ES-I3 (cell line): ENCODE data around the gene NBL1.
"Not testable (repeated sequence)": the region's sequence is repeated elsewhere in the genome, so short reads cannot be mapped to it uniquely, and the experiment has no call there.

ENCODE experiments used
- H3K36me3 ChIP-seq: 2 replicates; pipeline ENCODE4 v1.6.1; 2013; ENCODE audit warnings: mild to moderate bottlenecking, low read length, control low read depth, moderate library complexity; ENCODE audit not compliant: insufficient read depth
- H3K4me1 ChIP-seq: 2 replicates; pipeline ENCODE4 v1.6.1; 2013; ENCODE audit warnings: mild to moderate bottlenecking, control low read depth, low read length; ENCODE audit not compliant: insufficient read depth
- H3K9ac ChIP-seq: 2 replicates; pipeline ENCODE4 v1.6.1; 2013; ENCODE audit warnings: low read depth, mild to moderate bottlenecking, low read length, moderate library complexity
- H3K9me3 ChIP-seq: 2 replicates; pipeline ENCODE4 v1.6.1; 2013; ENCODE audit warnings: mild to moderate bottlenecking, low read length, moderate library complexity; ENCODE audit not compliant: control insufficient read depth, insufficient read depth

NBL1 gene

DNA sequence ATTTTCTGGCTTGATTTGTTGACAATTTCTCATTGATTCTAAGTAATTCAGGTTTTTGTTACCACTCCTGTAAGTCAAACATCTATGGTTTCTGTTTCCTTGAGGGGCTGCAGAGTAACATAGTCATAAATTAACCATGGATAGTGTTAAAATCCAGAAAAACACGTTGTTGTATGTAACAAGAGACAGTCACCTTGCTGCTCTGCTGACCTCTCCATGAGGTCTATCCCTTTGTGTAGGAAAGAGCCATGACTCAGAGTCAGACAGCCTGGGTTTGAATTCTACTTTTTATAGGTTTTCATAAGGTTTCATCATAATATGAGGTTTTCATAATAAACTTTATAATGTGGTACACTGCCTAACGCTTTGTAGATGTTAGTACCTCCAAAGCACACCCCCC is 27.6 kb upstream of the NBL1 start:
- Histone ChIP-seq H3K9me3 (no peaks in the 10 kb centered on the region), H3K4me1 (peaks cover 18% of the 10 kb centered on the region), H3K36me3 (no peaks in the 10 kb centered on the region), H3K9ac (no peak overlapping the region)

DNA sequence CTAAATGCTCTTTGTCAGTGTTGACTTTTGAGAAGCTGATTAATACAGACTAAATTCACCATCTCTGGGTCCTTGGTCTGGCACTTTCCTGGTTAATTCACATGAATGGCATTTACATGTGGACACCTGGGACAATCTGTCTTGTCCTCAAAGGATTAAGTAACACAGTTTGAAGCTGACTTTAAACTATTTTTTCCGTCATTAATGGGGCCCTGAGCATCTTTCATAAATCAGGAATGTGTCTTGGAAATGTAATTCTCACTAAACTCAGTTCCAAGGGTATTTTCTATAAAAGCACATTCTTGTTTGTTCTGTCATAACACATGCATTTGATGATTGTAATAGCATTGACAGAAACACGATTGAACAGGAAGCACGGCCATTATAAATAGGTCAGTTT is 26.7 kb upstream of the NBL1 start:
- Histone ChIP-seq H3K9me3 (no peaks in the 10 kb centered on the region), H3K9ac (no peak overlapping the region), H3K36me3 (no peaks in the 10 kb centered on the region), H3K4me1 (peaks cover 18% of the 10 kb centered on the region)

DNA sequence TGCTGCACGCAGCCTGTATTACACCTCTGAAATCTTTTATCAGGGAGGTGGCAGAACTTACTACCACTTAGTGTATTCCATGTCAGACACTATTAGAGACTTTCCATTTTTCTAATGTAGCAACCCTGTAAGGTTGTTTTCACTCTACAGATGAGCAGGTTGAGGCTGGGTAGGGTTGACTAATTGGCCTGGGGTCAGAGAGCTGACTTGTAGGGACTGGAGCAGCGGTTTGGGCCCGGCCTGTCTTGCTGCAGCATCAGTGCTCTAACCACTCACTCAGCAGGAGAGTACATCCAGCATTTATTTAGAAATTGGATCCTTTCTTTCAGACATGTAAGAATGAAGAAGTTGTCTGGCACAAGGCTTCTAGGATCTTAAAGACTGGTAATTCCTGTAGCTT is 25.7 kb upstream of the NBL1 start:
- Histone ChIP-seq H3K4me1 (peaks cover 18% of the 10 kb centered on the region), H3K36me3 (peaks cover under 1% of the 10 kb centered on the region; the same call in 1 of the 2 replicates), H3K9ac (no peak overlapping the region), H3K9me3 (no peaks in the 10 kb centered on the region)

DNA sequence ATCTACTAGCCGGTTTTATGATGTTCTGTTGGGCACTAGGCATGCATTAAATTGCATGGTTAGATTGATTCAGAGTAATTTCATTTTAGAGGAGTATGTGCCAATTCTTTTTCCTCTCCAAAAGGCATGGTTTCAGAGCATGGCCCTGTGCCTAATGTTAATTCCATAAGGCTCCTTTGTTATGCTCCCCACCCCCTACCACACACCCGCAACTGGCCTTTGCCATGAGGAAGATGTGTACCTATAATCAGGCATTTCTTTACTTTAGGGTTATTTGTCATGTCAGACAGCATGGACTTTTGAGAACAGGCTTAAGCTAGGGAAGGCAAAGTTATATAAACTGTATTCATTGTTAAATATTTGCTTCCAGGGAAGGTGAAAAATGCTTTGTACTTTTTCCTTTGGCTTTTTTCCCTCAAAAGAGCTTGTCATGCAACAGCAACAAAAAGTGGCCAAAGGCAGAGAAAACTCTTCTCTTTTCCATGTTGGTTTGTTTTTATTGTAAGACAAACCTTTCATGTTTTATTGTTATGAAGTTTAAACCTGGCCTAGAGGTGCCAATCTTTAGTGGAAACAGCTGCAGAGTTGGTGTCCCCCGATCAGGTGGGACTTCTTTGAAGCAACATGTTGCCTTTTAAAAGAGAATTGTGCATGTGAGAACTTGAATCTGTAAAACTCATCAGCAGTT is 24.3 kb upstream of the NBL1 start:
- Histone ChIP-seq H3K9ac (no peak overlapping the region; the same call in 1 of the 2 replicates), H3K9me3 (no peaks in the 10 kb centered on the region), H3K4me1 (peaks cover 18% of the 10 kb centered on the region), H3K36me3 (peaks cover 8% of the 10 kb centered on the region)

DNA sequence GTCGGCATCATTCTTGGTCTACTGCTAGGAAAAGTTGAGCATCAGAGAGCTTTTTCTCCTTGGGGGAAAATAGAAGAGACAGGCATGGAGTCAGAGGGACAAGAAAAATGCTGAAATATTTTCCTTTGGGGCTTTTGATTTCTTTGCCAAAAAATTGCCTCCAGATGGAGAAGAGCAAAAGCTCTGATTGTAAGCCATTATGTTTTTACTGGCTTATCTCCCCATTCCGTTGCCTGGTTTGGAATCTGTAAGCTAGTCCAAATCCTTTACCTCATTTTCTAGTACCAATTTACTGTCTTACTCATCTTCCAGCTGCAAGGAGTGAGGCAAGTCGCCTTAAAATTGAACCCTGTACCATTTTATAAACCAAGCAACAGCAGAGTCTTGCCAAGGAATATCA is 23.3 kb upstream of the NBL1 start:
- peaks cover 8% of the 10 kb centered on the region for H3K36me3 ChIP-seq

DNA sequence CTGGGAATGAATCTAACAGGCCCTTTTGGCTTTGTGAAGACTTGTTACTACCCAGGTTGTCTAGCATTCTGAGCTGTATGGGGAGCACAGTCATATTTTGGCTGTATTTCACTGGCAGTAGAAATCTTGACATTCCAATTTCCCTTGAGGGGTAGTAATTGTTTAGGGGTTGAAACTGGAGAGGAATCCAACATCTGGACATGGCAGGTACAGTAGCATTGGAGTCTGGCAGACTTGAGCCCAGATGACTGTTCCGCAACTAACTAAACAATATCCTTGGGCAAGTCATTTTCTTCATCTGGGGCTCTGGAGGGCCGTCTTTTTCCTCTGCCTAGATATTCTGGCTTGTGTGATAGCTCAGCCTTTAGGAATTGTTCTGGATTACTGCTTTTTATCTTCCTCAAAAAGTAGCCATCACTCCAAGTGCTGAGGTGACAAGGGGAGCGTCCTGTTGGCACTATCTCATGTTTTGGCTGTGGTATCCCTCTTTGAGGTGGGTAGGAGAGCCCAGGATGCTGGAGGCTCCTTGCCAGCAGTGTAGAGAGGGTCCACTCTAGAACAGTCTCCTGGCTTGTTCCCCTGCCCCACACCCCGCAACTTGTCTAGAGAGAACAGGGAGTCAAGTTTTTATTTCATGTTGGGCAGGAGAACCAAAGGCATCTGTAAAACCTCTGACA is 22.7 kb upstream of the NBL1 start:
- peaks cover 18% of the 10 kb centered on the region for H3K4me1 ChIP-seq
- H3K36me3 ChIP-seq = peaks cover 8% of the 10 kb centered on the region
- no peak overlapping the region for H3K9ac ChIP-seq
- no peaks in the 10 kb centered on the region for H3K9me3 ChIP-seq

More for the DNA sequence above, 23.3 kb upstream of the NBL1 start:
- peaks cover 18% of the 10 kb centered on the region for H3K4me1 ChIP-seq
- H3K9me3 ChIP-seq = no peaks in the 10 kb centered on the region
- H3K9ac ChIP-seq = no peak overlapping the region

DNA sequence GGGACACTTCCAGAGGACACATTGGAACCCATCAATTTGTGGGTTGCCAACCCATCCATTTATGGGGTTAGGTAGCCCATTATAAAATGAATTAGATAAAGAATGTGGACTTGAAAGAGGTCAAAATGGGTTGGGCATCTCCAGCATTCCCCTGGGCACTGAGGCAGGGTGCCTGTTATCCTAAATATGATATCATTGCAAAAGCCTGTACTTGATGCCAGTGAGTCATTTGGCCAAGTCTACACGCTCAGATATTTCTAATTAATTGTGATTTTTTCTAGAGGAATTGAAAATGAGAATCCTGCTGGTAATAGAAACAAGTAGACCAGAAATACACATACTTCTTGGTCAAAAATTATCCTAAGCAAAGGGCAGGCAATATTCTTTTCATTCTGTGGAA is 21.9 kb upstream of the NBL1 start:
- H3K4me1 ChIP-seq = peaks cover 18% of the 10 kb centered on the region
- H3K9me3 ChIP-seq = no peaks in the 10 kb centered on the region
- no peak overlapping the region for H3K9ac ChIP-seq
- peaks cover 12% of the 10 kb centered on the region for H3K36me3 ChIP-seq

DNA sequence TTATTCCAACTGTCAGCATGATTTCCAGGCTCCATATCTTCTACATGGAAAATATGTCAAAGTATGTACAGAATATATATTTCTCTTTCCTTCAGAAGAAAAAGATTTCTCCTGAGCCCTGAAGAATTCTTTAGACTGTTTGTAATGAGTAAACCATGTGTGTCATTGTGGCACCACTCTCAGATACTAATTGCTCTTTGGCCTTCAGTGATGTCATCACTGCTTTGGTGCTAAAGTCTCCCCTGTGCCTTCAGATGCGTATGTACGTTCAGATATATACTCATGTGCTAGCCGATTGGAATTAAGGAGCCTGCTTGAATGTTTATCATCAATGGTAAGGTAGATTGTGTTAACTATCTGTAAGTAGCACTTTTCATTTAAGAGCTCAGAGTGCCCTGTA is 20.6 kb upstream of the NBL1 start:
- peaks cover 13% of the 10 kb centered on the region for H3K36me3 ChIP-seq
- H3K4me1 ChIP-seq = peaks cover 17% of the 10 kb centered on the region
- H3K9ac ChIP-seq = no peak overlapping the region
- H3K9me3 ChIP-seq = no peaks in the 10 kb centered on the region

DNA sequence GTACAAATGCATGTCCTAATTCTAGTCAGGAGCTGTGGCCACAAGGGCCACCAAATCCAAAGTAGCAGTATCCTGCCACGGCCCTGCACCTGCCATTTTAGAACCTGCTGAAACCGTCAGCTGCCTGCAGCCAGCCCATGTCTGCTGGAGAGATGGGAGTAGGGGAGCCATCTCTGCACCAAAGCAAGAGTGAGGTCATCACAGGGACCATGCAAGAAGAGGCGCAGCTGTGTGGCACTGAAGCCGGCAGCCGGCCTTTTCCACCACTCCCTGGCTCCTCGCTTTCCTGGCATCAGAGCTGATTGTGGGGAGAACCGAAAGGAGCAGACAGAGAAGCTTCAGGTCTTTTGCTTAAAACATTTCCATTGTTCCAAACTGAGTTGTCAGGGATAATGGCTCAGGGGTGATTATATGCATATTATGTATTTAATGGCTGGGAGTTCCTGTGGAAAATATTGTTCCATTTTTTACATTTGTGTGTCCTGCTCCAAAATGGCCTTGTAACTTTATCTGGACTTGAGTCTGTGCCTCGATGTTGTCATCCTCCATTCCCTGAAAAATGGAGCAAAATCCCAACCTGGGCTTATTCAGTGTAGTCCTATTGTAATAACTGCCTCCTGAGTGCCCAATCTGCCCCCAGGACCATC is 18.7 kb upstream of the NBL1 start:
- Histone ChIP-seq H3K9ac (no peak overlapping the region), H3K36me3 (peaks cover 13% of the 10 kb centered on the region), H3K4me1 (peaks cover 16% of the 10 kb centered on the region), H3K9me3 (no peaks in the 10 kb centered on the region)

DNA sequence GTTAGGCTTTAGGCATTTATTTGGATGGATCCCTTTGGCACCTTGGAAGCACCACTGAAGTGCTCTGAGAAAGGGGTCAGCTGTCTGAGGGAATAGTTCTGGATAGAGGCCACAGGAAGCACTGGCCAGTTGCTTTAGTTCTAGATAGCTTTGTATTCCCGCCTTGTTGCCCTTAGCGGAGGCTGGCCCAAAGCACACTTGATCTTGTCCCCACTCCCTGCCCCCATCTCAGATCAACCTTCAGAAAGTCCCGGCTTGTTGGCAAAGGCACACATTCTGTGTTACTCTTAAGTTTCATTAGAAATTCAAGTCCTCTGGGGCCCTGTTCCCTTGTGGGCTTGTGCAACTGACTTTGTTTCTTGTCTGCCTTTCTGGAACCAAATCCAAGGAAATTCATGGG is 15.2 kb upstream of the NBL1 start:
- Histone ChIP-seq H3K4me1 (peaks cover 16% of the 10 kb centered on the region), H3K9me3 (no peaks in the 10 kb centered on the region), H3K36me3 (peaks cover 10% of the 10 kb centered on the region; the same call in 1 of the 2 replicates), H3K9ac (no peak overlapping the region)

DNA sequence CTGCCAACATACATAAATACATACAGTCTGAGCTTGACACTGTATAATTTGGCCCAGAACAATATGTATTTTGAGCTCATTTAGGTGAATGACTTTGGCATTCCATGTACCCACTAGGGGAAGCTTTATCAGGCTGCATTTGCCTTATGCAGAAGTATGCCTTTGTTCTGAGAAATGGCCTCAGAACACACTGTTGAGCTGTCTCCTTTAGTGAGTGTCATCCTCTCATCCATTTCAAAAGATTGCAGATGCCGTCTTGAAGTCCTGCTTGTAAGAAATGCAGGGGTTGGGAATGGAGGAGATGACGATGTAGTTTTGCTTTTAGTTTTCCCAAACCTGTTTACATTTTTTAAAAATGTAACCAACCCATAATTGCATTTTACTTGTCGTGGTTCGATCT is 14.8 kb upstream of the NBL1 start:
- H3K36me3 ChIP-seq = peaks cover 9% of the 10 kb centered on the region; the same call in 1 of the 2 replicates
- H3K9ac ChIP-seq = no peak overlapping the region
- no peaks in the 10 kb centered on the region for H3K9me3 ChIP-seq
- peaks cover 16% of the 10 kb centered on the region for H3K4me1 ChIP-seq

DNA sequence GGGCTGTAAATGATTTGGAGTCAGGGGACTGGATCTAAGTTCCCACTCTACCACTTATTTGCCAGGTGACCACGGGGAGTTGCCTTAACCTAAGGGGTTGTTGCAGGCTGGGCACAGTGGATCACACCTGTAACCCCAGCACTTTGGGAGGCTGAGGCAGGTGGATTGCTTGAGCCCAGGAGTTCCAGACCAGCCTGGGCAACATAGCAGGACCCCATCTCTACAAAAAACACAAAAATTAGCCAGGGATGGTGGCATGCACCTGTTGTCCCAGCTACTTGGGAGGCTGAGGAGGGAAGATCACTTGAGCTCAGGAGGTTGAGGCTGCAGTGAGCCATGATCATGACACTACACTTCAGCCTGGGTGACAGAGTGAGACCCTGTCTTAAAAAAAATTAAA is 13.9 kb upstream of the NBL1 start:
- H3K36me3 ChIP-seq, H3K9ac ChIP-seq, H3K9me3 ChIP-seq: not testable (repeated sequence)
- H3K4me1 ChIP-seq = peaks cover 16% of the 10 kb centered on the region

DNA sequence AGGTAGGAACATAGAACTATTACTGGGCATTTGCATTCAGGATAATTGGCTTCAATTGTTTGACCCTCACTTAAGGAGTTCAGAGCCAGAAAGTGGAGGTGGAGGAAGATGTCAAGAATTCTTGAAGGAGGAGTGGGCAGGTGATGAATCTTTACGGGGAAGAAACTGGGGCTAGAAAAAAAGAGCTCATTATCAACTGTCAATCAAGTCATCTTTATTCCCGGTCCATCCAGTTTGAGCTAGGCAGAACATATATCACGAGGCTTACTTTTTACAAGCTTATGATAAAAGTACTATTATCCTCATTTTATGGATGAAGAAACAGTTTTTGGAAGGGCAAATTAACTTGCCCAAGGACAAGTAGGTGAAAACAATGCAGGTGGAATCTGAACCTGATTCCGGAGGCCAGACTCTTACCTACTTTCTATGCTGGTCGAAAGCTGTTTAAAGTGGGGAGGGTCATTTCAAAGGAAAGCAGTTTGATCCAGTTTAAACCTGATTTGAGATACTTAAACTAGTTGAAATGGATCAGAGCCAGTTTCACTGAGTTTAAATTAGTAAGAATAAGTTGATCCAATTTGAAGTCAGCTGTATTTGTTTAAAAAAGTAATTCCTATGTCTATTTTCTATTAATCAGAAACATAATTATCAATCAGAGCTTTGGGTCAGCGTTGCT is 13.3 kb upstream of the NBL1 start:
- peaks cover 16% of the 10 kb centered on the region for H3K4me1 ChIP-seq
- peaks cover 5% of the 10 kb centered on the region; the same call in 1 of the 2 replicates for H3K36me3 ChIP-seq
- no peaks in the 10 kb centered on the region for H3K9me3 ChIP-seq
- no peak overlapping the region for H3K9ac ChIP-seq

DNA sequence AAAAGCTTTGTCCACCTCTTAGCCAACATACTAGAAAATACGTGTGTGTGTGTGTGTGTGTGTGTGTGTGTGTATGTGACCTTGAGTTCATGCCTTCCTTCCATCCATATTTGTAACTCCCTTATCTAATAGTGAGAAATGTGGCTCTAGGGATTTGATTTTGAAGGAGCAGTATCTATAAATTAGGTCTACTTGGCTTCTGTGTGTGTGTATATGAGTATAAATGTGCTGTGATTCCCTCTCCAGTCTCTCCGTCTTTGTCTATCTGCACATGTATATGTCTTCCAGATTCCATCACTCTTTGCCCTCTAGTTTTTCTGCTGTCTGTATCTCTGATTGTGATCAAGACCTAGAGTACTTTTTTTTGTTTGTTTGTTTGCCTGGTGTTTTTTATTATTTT is 11.9 kb upstream of the NBL1 start:
- no peak overlapping the region for H3K9ac ChIP-seq
- H3K36me3 ChIP-seq = peaks cover under 1% of the 10 kb centered on the region; the same call in 1 of the 2 replicates
- H3K4me1 ChIP-seq = peaks cover 16% of the 10 kb centered on the region
- H3K9me3 ChIP-seq = no peaks in the 10 kb centered on the region
